Measurements from ENCODE around the gene TMEM140. TPM values are rescaled to one million over a fixed set of nuclear protein-coding genes. Genes with fewer than 3 reads are reported as not detected.

The TMEM140 gene
- total and polyA plus RNA-seq, 2 of the 13 experiments (the other 11 are each of a cell fraction or from before 2014, with no cell fraction given): 9.2 to 21.7 TPM

- TF ChIP-seq TRAFD1 (CRISPR knock-in tag; IDR thresholded peaks at IDR 0.05; ENCODE audit: borderline replicate concordance) (no peak), ASH2L (IDR thresholded peaks at IDR 0.05; ENCODE audit: insufficient read length, low read depth, low read length) (peak; percentile 90), SOX13 (IDR thresholded peaks at IDR 0.05) (no peak), SOX13 (CRISPR knock-in tag; conservative IDR thresholded peaks at IDR 0.05 in 1 of 2, IDR thresholded peaks at IDR 0.05 in 1 of 2) (peak in 1 of 2 experiments; percentile 59; a peak in 2 of 4 replicates), ZSCAN5A (CRISPR knock-in tag; IDR thresholded peaks at IDR 0.05; ENCODE audit: borderline replicate concordance) (0 out of 2 replicates have a peak, but pooled peaks have one; percentile 45), TRIM24 (CRISPR knock-in tag; IDR thresholded peaks at IDR 0.05) (no peak), SOX6 (IDR thresholded peaks at IDR 0.05) (no peak), SOX6 (CRISPR knock-in tag; IDR thresholded peaks at IDR 0.05) (peak; percentile 83), ZNF709 (CRISPR knock-in tag; IDR thresholded peaks at IDR 0.05) (peak; percentile 80), TAF15 (IDR thresholded peaks at IDR 0.05; ENCODE audit: low read depth, low read length, poor library complexity, severe bottlenecking) (no peak), ZNF382 (CRISPR knock-in tag; IDR thresholded peaks at IDR 0.05; ENCODE audit: borderline replicate concordance) (no peak), ZNF672 (CRISPR knock-in tag; IDR thresholded peaks at IDR 0.05) (no peak), GFI1 (CRISPR knock-in tag; IDR thresholded peaks at IDR 0.05; ENCODE audit: borderline replicate concordance) (peak; percentile 60; the same call in 1 of the 2 replicates), ZNF766 (CRISPR knock-in tag; IDR thresholded peaks at IDR 0.05; ENCODE audit: borderline replicate concordance) (peak; percentile 92), ZNF205 (CRISPR knock-in tag; IDR thresholded peaks at IDR 0.05) (peak; percentile 70; the same call in 1 of the 2 replicates), ZNF263 (CRISPR knock-in tag; IDR thresholded peaks at IDR 0.05) (peak; percentile 11)
- TF ChIP-seq, protein P1, sequence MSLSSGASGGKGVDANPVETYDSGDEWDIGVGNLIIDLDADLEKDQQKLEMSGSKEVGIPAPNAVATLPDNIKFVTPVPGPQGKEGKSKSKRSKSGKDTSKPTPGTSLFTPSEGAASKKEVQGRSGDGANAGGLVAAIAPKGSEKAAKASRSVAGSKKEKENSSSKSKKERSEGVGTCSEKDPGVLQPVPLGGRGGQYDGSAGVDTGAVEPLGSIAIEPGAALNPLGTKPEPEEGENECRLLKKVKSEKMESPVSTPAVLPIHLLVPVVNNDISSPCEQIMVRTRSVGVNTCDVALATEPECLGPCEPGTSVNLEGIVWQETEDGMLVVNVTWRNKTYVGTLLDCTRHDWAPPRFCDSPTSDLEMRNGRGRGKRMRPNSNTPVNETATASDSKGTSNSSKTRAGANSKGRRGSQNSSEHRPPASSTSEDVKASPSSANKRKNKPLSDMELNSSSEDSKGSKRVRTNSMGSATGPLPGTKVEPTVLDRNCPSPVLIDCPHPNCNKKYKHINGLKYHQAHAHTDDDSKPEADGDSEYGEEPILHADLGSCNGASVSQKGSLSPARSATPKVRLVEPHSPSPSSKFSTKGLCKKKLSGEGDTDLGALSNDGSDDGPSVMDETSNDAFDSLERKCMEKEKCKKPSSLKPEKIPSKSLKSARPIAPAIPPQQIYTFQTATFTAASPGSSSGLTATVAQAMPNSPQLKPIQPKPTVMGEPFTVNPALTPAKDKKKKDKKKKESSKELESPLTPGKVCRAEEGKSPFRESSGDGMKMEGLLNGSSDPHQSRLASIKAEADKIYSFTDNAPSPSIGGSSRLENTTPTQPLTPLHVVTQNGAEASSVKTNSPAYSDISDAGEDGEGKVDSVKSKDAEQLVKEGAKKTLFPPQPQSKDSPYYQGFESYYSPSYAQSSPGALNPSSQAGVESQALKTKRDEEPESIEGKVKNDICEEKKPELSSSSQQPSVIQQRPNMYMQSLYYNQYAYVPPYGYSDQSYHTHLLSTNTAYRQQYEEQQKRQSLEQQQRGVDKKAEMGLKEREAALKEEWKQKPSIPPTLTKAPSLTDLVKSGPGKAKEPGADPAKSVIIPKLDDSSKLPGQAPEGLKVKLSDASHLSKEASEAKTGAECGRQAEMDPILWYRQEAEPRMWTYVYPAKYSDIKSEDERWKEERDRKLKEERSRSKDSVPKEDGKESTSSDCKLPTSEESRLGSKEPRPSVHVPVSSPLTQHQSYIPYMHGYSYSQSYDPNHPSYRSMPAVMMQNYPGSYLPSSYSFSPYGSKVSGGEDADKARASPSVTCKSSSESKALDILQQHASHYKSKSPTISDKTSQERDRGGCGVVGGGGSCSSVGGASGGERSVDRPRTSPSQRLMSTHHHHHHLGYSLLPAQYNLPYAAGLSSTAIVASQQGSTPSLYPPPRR (CRISPR knock-in tag; IDR thresholded peaks at IDR 0.05; ENCODE audit: borderline replicate concordance): peak; percentile 79; the same call in 1 of the 2 replicates
- TF ChIP-seq, protein P2, sequence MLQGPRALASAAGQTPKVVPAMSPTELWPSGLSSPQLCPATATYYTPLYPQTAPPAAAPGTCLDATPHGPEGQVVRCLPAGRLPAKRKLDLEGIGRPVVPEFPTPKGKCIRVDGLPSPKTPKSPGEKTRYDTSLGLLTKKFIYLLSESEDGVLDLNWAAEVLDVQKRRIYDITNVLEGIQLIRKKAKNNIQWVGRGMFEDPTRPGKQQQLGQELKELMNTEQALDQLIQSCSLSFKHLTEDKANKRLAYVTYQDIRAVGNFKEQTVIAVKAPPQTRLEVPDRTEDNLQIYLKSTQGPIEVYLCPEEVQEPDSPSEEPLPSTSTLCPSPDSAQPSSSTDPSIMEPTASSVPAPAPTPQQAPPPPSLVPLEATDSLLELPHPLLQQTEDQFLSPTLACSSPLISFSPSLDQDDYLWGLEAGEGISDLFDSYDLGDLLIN (CRISPR knock-in tag; IDR thresholded peaks at IDR 0.05; ENCODE audit: borderline replicate concordance): 0 out of 2 replicates have a peak, but pooled peaks have one; percentile 17
Measured at GRCh38 chr7:135170274-135170997, 22.6 kb downstream of the TMEM140 start, which contains the start of gene CYREN (continued).
